ENCODE data around the gene TSPEAR. TPM values are rescaled to one million over a fixed set of nuclear protein-coding genes. Genes with fewer than 3 reads are reported as not detected.

The TSPEAR gene
- total RNA-seq, 1 experiment from 2014 or later, result 2.1 TPM

GRCh38 chr21:44700101-44701022 lies 11.0 kb downstream of the TSPEAR start:
- Mint-ChIP-seq H3K27me3 (ENCODE audit: low read depth) (peaks cover 6% of the 10 kb centered on the region), H3K36me3 (no peaks in the 10 kb centered on the region), H3K27ac (peak overlapping the region; percentile 85; the same call in 1 of the 2 replicates), H3K4me1 (peaks cover 91% of the 10 kb centered on the region), H3K4me3 (no peak overlapping the region), H3K9me3 (no peaks in the 10 kb centered on the region)
- no peak for ATAC-seq
- ChIA-PET POLR2A (no interaction called here), CTCF (interaction anchor here (1.2 to 2.6 kb wide), 6 partner anchors 10 to 194 kb away, joined by 3 to 10 read pairs (median 8); partner anchors contain the start of gene UBE2G2)
- no peak for DNase-seq (ENCODE audit: low spot score)
- no peak for TF ChIP-seq MAX (CRISPR knock-in tag; IDR thresholded peaks at IDR 0.05)
- TF ChIP-seq ZNF416 (CRISPR knock-in tag; IDR thresholded peaks at IDR 0.05), result no peak
- 0 out of 2 replicates have a peak, but pooled peaks have one; percentile 34 for TF ChIP-seq GABPB1 (CRISPR knock-in tag; IDR thresholded peaks at IDR 0.05)
- no peak for TF ChIP-seq E2F1 (CRISPR knock-in tag; IDR thresholded peaks at IDR 0.05)
- TF ChIP-seq FOXK1 (CRISPR knock-in tag; IDR thresholded peaks at IDR 0.05), result no peak
- no peak for TF ChIP-seq GRHL2 (CRISPR knock-in tag; IDR thresholded peaks at IDR 0.05; ENCODE audit: insufficient replicate concordance, severe bottlenecking)

GRCh38 chr21:44699502-44700001 lies 11.8 kb downstream of the TSPEAR start:
- peaks cover 90% of the 10 kb centered on the region for H3K4me1 Mint-ChIP-seq

More at GRCh38 chr21:44699502-44700001, 11.8 kb downstream of the TSPEAR start:
- Mint-ChIP-seq H3K27ac (peak overlapping the region; percentile 85), H3K9me3 (no peaks in the 10 kb centered on the region), H3K4me3 (no peak overlapping the region), H3K27me3 (ENCODE audit: low read depth) (peaks cover 6% of the 10 kb centered on the region), H3K36me3 (no peaks in the 10 kb centered on the region)
- ATAC-seq, result no peak
- ChIA-PET CTCF (interaction anchor here (0.7 to 1.5 kb wide), 6 partner anchors 11 to 195 kb away, joined by 3 to 9 read pairs (median 6); partner anchors contain the start of gene UBE2G2), POLR2A (no interaction called here)
- DNase-seq (ENCODE audit: low spot score), result no peak
- TF ChIP-seq JAZF1 (CRISPR knock-in tag; IDR thresholded peaks at IDR 0.05) (no peak), OVOL2 (CRISPR knock-in tag; IDR thresholded peaks at IDR 0.05; ENCODE audit: borderline replicate concordance) (no peak), IRF1 (CRISPR knock-in tag; IDR thresholded peaks at IDR 0.05) (no peak), HMGXB4 (CRISPR knock-in tag; IDR thresholded peaks at IDR 0.05) (no peak), ZNF138 (CRISPR knock-in tag; conservative IDR thresholded peaks at IDR 0.05) (no peak), ZNF281 (CRISPR knock-in tag; IDR thresholded peaks at IDR 0.05) (no peak), ELF4 (CRISPR knock-in tag; IDR thresholded peaks at IDR 0.05; ENCODE audit: low read depth) (no peak)
